HepG2 (cell line): ENCODE data around the gene CD46. TPM values are rescaled to one million over a fixed set of nuclear protein-coding genes. Genes with fewer than 3 reads are reported as not detected.

Source experiments
- ATAC-seq: fragments of 200-7000 bp; cut with Tn5 transposase; 3 replicates; pipeline ENCODE4 v1.9.1; 2020; ENCODE audit warnings: mild to moderate bottlenecking, moderate library complexity
- BruUV-seq: library from RNA; stranded (reverse); fragments of 400-500 nt; replicated peaks from 2 replicates; lab custom pipeline; 2021; lab: Mats Ljungman, UMichigan
- CTCF ChIA-PET: fragments of 300-600 bp; formaldehyde crosslinking; extraction: SDS; loops from one replicate; lab custom pipeline; 2021; ENCODE audit warnings: low total read pairs, inconsistent platforms, low intra/inter-chr PET ratio; lab: Yijun Ruan, JAX
- POLR2A ChIA-PET: fragments of 350-600 bp; sonication (Branson Sonifier 250); formaldehyde crosslinking; loops from one replicate; lab custom pipeline; 2020; ENCODE audit warnings: antibody characterized with exemption, inconsistent platforms; lab: Yijun Ruan, JAX
- DNase-seq: peaks from one replicate; pipeline ENCODE4 v3.0.0-alpha.2; 2015; ENCODE audit warnings: low spot score
- FAIRE-seq: peaks from 3 replicates; lab custom pipeline; 2011; peaks lifted over from hg19 to GRCh38; lab: Jason Lieb, UNC
- H2AFZ ChIP-seq: one replicate; pipeline ENCODE4 v1.6.1; 2011; ENCODE audit warnings: low read length, inconsistent platforms
- H3K27ac ChIP-seq: fragments of 300-600 bp; 3 replicates; pipeline ENCODE4 v1.8.0; 2011; ENCODE audit warnings: mixed run types, mild to moderate bottlenecking, mixed read lengths, low read length, inconsistent platforms; ENCODE audit not compliant: insufficient read depth; ENCODE audit errors: extremely low read length
- H3K27me3 ChIP-seq, 2 experiments: fragments of 200-600 bp in 1 of 2; 2 replicates in 1 of 2; 3 replicates in 1 of 2; pipeline versions ENCODE4 v1.6.0 to v1.8.0; 2011; ENCODE audit warnings: low read length in 2 of 2, mild to moderate bottlenecking in 2 of 2, moderate library complexity in 2 of 2, inconsistent platforms in 1 of 2; ENCODE audit not compliant: insufficient read depth in 2 of 2, control insufficient read depth in 1 of 2
- H3K36me3 ChIP-seq, 2 experiments: fragments of 200-600 bp in 1 of 2; replicated peaks in 1 of 2; 2 replicates in 1 of 2; 3 replicates in 1 of 2; pipeline versions ENCODE4 v1.5.1 to v1.8.0; 2011; ENCODE audit warnings: low read length in 2 of 2, inconsistent platforms in 1 of 2; ENCODE audit not compliant: insufficient read depth in 2 of 2, control insufficient read depth in 1 of 2
- H3K4me1 ChIP-seq: 2 replicates; pipeline ENCODE4 v1.5.1; 2012; ENCODE audit warnings: low read length, inconsistent platforms; ENCODE audit not compliant: insufficient read depth
- H3K4me2 ChIP-seq: 2 replicates; pipeline ENCODE4 v1.6.0; 2011; ENCODE audit warnings: low read depth, low read length, inconsistent platforms
- H3K4me3 ChIP-seq, 3 experiments: fragments of 200-600 bp in 1 of 3; sonication (generic), shearing (Covaris generic) in 1 of 3; replicated peaks in 1 of 3; 2 replicates each; pipeline ENCODE4 v1.5.1; 2011 to 2016; ENCODE audit warnings: low read length in 3 of 3, inconsistent platforms in 2 of 3, low read depth in 2 of 3, mild to moderate bottlenecking in 2 of 3, control low read depth in 1 of 3, mixed read lengths in 1 of 3; ENCODE audit not compliant: insufficient read depth in 1 of 3
- H3K79me2 ChIP-seq: one replicate; pipeline ENCODE4 v1.6.1; 2011; ENCODE audit warnings: low read length, inconsistent platforms; ENCODE audit not compliant: insufficient read depth
- H3K9ac ChIP-seq: 2 replicates; pipeline ENCODE4 v1.6.0; 2011; ENCODE audit warnings: mild to moderate bottlenecking, low read depth, low read length, inconsistent platforms; ENCODE audit not compliant: insufficient read depth
- H3K9me3 ChIP-seq: 2 replicates; pipeline ENCODE4 v1.5.1; 2012; ENCODE audit warnings: mild to moderate bottlenecking, low read length
- H4K20me1 ChIP-seq: 2 replicates; pipeline ENCODE4 v1.6.0; 2011; ENCODE audit warnings: inconsistent platforms, mild to moderate bottlenecking, low read length, moderate library complexity; ENCODE audit not compliant: insufficient read depth
- CSRNP1 ChIP-seq: sonication (generic); formaldehyde crosslinking; IDR thresholded peaks from 2 replicates; pipeline ENCODE4 v1.8.1; 2023; ENCODE audit warnings: mild to moderate bottlenecking, missing genetic modification reagents
- DPF2 ChIP-seq: sonication (generic); formaldehyde crosslinking; IDR thresholded peaks from 2 replicates; pipeline ENCODE4 v1.4.0; 2020; ENCODE audit warnings: mild to moderate bottlenecking, low read depth, missing genetic modification reagents, borderline replicate concordance
- EED ChIP-seq: sonication (generic); formaldehyde crosslinking; IDR thresholded peaks from 2 replicates; pipeline ENCODE4 v1.5.0; 2020; ENCODE audit warnings: mild to moderate bottlenecking, missing genetic modification reagents
- LCORL ChIP-seq, 2 experiments: fragments of 450-650 bp in 1 of 2; sonication (generic) in 1 of 2; formaldehyde crosslinking in 1 of 2; IDR thresholded peaks; 2 replicates each; pipeline versions ENCODE4 v1.5.0 to v1.6.1; 2017 to 2020; ENCODE audit warnings: antibody characterized with exemption in 1 of 2, missing genetic modification reagents in 1 of 2
- NFIB ChIP-seq: sonication (generic); formaldehyde crosslinking; IDR thresholded peaks from 2 replicates; pipeline ENCODE4 v1.9.0; 2021; ENCODE audit warnings: missing genetic modification reagents, mild to moderate bottlenecking, borderline replicate concordance
- SIX1 ChIP-seq: sonication (generic); formaldehyde crosslinking; IDR thresholded peaks from 2 replicates; pipeline ENCODE4 v1.4.0; 2020; ENCODE audit warnings: missing genetic modification reagents, borderline replicate concordance
- SRF ChIP-seq: IDR thresholded peaks from 2 replicates; pipeline ENCODE4 v1.6.1; 2011; ENCODE audit warnings: mild to moderate bottlenecking, low read depth, low read length, moderate library complexity
- TP53 ChIP-seq: sonication (generic); formaldehyde crosslinking; conservative IDR thresholded peaks from 2 replicates; pipeline ENCODE4 v1.4.0; 2020; ENCODE audit warnings: missing genetic modification reagents
- ZBTB14 ChIP-seq: sonication (generic); formaldehyde crosslinking; IDR thresholded peaks from 2 replicates; pipeline ENCODE4 v1.4.0; 2020; ENCODE audit warnings: missing genetic modification reagents
- ZC3H4 ChIP-seq: sonication (generic); formaldehyde crosslinking; IDR thresholded peaks from 2 replicates; pipeline ENCODE4 v1.4.0; 2020; ENCODE audit warnings: missing genetic modification reagents, borderline replicate concordance
- ZNF230 ChIP-seq: sonication (generic); formaldehyde crosslinking; IDR thresholded peaks from 2 replicates; pipeline ENCODE4 v1.4.0; 2020; ENCODE audit warnings: mild to moderate bottlenecking, missing genetic modification reagents
- ZNF260 ChIP-seq: sonication (generic); formaldehyde crosslinking; IDR thresholded peaks from 2 replicates; pipeline ENCODE4 v1.4.0; 2020; ENCODE audit warnings: missing genetic modification reagents, low read depth, mild to moderate bottlenecking, borderline replicate concordance
- ZNF296 ChIP-seq: sonication (generic); formaldehyde crosslinking; conservative IDR thresholded peaks from 2 replicates; pipeline ENCODE4 v1.5.0; 2020; ENCODE audit warnings: mild to moderate bottlenecking, missing genetic modification reagents
- ZNF572 ChIP-seq: sonication (generic); formaldehyde crosslinking; IDR thresholded peaks from 2 replicates; pipeline ENCODE4 v1.5.1; 2020; ENCODE audit warnings: mild to moderate bottlenecking, missing genetic modification reagents
- ZNF629 ChIP-seq: sonication (generic); formaldehyde crosslinking; conservative IDR thresholded peaks from 2 replicates; pipeline ENCODE4 v1.5.0; 2020; ENCODE audit warnings: missing genetic modification reagents
- ZNF816 ChIP-seq: sonication (generic); formaldehyde crosslinking; IDR thresholded peaks from 2 replicates; pipeline ENCODE4 v1.8.0; 2022; ENCODE audit warnings: missing genetic modification reagents, mild to moderate bottlenecking, borderline replicate concordance
- WGBS: methylation state at CpG from one replicate; pipeline ENCODE4 v1.1.6; 2017; ENCODE audit warnings: low lambda C conversion rate; 5-methylcytosine and 5-hydroxymethylcytosine counted together
- in situ Hi-C: cut with HindIII; loops from 2 replicates; pipeline ENCODE4 v1.10.0; 2017; ENCODE audit warnings: low pct_unique_long_range_greater_than_20kb; ENCODE audit not compliant: extremely low pct_ligation_motif_present
- intact Hi-C: fragments of 100-400 bp; cut with micrococcal nuclease; formaldehyde crosslinking; loops from one replicate; pipeline ENCODE4 v1.10.0; 2022; ENCODE audit not compliant: unreplicated experiment
- polyA plus RNA-seq, 8 experiments: library from polyadenylated mRNA; depleted of rRNA in 3 of 8; stranded (reverse) in 7 of 8; unstranded in 1 of 8; fragments of >200 nt; fragmentation: Illumina TruSeq in 4 of 8; extraction: Trizol in 4 of 8; gene quantifications; 2 replicates each; pipeline versions ENCODE4 v1.2.1 to v1.2.3, GENCODE V29; 2011 to 2016; ENCODE audit warnings: low read depth in 4 of 8, missing spikeins in 1 of 8, mixed read lengths in 1 of 8; ENCODE audit not compliant: insufficient read depth in 1 of 8
- total RNA-seq, 5 experiments: library from RNA; depleted of rRNA; stranded (reverse); fragments of >200 nt; fragmentation: Illumina TruSeq; extraction: Trizol; gene quantifications; 2 replicates each; pipeline ENCODE4 v1.2.3, GENCODE V29; 2016; ENCODE audit warnings: low read depth in 1 of 5
- TF ChIP-seq, protein P1 (sequence below): sonication (generic); formaldehyde crosslinking; IDR thresholded peaks from 2 replicates; pipeline ENCODE4 v1.4.0; 2020; ENCODE audit warnings: missing genetic modification reagents, borderline replicate concordance

The CD46 gene
- total and polyA plus RNA-seq, 2 of the 13 experiments (the other 11 are each of a cell fraction or from before 2014, with no cell fraction given) = 130 to 277 TPM

GRCh38 chr1:207833381-207833780, 81.5 kb downstream of the CD46 start:
- in situ Hi-C loops = no loop called here
- Histone ChIP-seq H3K4me2 (no peak overlapping the region), H3K36me3 (no peaks in the 10 kb centered on the region), H2AFZ (no peak overlapping the region), H3K4me3 (no peak overlapping the region), H3K9me3 (no peaks in the 10 kb centered on the region), H3K9ac (no peak overlapping the region), H3K4me1 (peaks cover 16% of the 10 kb centered on the region), H3K79me2 (no peaks in the 10 kb centered on the region), H3K27me3 (no peaks in the 10 kb centered on the region), H3K27ac (no peak overlapping the region), H4K20me1 (no peaks in the 10 kb centered on the region)
- no peak for ATAC-seq
- no peak for DNase-seq
- TF ChIP-seq ZNF572 (CRISPR knock-in tag) (no peak), NFIB (no peak), ZNF260 (no peak), CSRNP1 (CRISPR knock-in tag) (no peak), SIX1 (CRISPR knock-in tag) (no peak), SRF (no peak), DPF2 (CRISPR knock-in tag) (no peak), ZNF296 (CRISPR knock-in tag) (no peak), EED (CRISPR knock-in tag) (no peak), TP53 (CRISPR knock-in tag) (no peak), LCORL (IDR thresholded peaks at IDR 0.05) (no peak), LCORL (CRISPR knock-in tag; IDR thresholded peaks at IDR 0.05) (no peak), ZNF816 (CRISPR knock-in tag) (no peak), ZBTB14 (no peak), ZC3H4 (CRISPR knock-in tag) (no peak), ZNF230 (CRISPR knock-in tag) (no peak), ZNF629 (CRISPR knock-in tag) (no peak)
- TF ChIP-seq, protein P1, sequence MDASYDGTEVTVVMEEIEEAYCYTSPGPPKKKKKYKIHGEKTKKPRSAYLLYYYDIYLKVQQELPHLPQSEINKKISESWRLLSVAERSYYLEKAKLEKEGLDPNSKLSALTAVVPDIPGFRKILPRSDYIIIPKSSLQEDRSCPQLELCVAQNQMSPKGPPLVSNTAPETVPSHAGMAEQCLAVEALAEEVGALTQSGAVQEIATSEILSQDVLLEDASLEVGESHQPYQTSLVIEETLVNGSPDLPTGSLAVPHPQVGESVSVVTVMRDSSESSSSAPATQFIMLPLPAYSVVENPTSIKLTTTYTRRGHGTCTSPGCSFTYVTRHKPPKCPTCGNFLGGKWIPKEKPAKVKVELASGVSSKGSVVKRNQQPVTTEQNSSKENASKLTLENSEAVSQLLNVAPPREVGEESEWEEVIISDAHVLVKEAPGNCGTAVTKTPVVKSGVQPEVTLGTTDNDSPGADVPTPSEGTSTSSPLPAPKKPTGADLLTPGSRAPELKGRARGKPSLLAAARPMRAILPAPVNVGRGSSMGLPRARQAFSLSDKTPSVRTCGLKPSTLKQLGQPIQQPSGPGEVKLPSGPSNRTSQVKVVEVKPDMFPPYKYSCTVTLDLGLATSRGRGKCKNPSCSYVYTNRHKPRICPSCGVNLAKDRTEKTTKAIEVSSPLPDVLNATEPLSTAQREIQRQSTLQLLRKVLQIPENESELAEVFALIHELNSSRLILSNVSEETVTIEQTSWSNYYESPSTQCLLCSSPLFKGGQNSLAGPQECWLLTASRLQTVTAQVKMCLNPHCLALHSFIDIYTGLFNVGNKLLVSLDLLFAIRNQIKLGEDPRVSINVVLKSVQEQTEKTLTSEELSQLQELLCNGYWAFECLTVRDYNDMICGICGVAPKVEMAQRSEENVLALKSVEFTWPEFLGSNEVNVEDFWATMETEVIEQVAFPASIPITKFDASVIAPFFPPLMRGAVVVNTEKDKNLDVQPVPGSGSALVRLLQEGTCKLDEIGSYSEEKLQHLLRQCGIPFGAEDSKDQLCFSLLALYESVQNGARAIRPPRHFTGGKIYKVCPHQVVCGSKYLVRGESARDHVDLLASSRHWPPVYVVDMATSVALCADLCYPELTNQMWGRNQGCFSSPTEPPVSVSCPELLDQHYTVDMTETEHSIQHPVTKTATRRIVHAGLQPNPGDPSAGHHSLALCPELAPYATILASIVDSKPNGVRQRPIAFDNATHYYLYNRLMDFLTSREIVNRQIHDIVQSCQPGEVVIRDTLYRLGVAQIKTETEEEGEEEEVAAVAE (CRISPR knock-in tag) = no peak
- ChIA-PET POLR2A (no interaction called here), CTCF (no interaction called here)
- 100% methylated on average over 1 of the region's 6 CpGs for WGBS
- no peak for FAIRE-seq
- intact Hi-C loops = no loop called here
- BruUV-seq = no TSS peak
